GM10248 (cell line): Measurements from ENCODE around the gene SERGEF.

Experiments
- CTCF ChIA-PET: fragments of 300-600 bp; sonication (Branson Sonifier 250); formaldehyde crosslinking; extraction: SDS; loops from one replicate; lab custom pipeline; 2021; ENCODE audit warnings: antibody characterized with exemption; lab: Yijun Ruan, JAX
- POLR2A ChIA-PET: fragments of 350-650 bp; sonication (Branson Sonifier 250); formaldehyde crosslinking; extraction: SDS; loops from one replicate; lab custom pipeline; 2020; ENCODE audit warnings: antibody characterized with exemption; lab: Yijun Ruan, JAX
- DNase-seq: peaks from one replicate; pipeline ENCODE4 v3.0.0; 2012; ENCODE audit errors: extremely low spot score
- CTCF ChIP-seq: IDR thresholded peaks from 2 replicates; pipeline ENCODE4 v1.5.1; 2012; ENCODE audit warnings: mild to moderate bottlenecking, low read depth; ENCODE audit errors: extremely low read depth, missing control alignments, control extremely low read depth

SERGEF gene

GRCh38 chr11:17927041-17927440 lies 85.8 kb downstream of the SERGEF start:
- no peak for TF ChIP-seq CTCF
- ChIA-PET CTCF (no interaction called here), POLR2A (no interaction called here)
- DNase-seq: no peak

GRCh38 chr11:17924713-17925112 lies 88.1 kb downstream of the SERGEF start:
- POLR2A ChIA-PET: no interaction called here
- no peak for DNase-seq
- no peak for TF ChIP-seq CTCF
- CTCF ChIA-PET: no interaction called here

GRCh38 chr11:17923217-17923616 lies 89.6 kb downstream of the SERGEF start:
- ChIA-PET CTCF (interaction anchor here (1.0 to 2.1 kb wide), 8 partner anchors 8 to 192 kb away, joined by 3 to 5 read pairs (median 3); no protein-coding TSS in a partner anchor), POLR2A (no interaction called here)
- no peak for DNase-seq
- TF ChIP-seq CTCF: no peak

GRCh38 chr11:17922416-17922788 lies 90.4 kb downstream of the SERGEF start:
- no peak for TF ChIP-seq CTCF
- CTCF ChIA-PET: interaction anchor here (1.0 to 2.1 kb wide), 7 partner anchors 9 to 191 kb away, joined by 3 to 5 read pairs (median 4); no protein-coding TSS in a partner anchor
- no peak for DNase-seq
- POLR2A ChIA-PET: no interaction called here

- ChIA-PET CTCF (interaction anchor here (0.8 to 2.1 kb wide), 8 partner anchors 8 to 190 kb away, joined by 3 to 5 read pairs (median 4); no protein-coding TSS in a partner anchor), POLR2A (no interaction called here)
- TF ChIP-seq CTCF: no peak
- DNase-seq: no peak
Observed at GRCh38 chr11:17921659-17922415, 91.0 kb downstream of the SERGEF start.

- no peak for DNase-seq
- CTCF ChIA-PET: interaction anchor here (1.2 to 1.6 kb wide), 4 partner anchors 9 to 73 kb away, joined by 3 to 4 read pairs (median 3); no protein-coding TSS in a partner anchor
- no peak for TF ChIP-seq CTCF
- POLR2A ChIA-PET: no interaction called here
Observed at GRCh38 chr11:17918049-17918605, 94.7 kb downstream of the SERGEF start.
